NCI-H774 (cell line): Measurements from ENCODE around the gene OR2B6.
"Not testable (repeated sequence)": the region's sequence is repeated elsewhere in the genome, so short reads cannot be mapped to it uniquely, and the experiment has no call there.

ENCODE experiments used
- DNase-seq: peaks from one replicate; lab custom pipeline; 2025; lab: John Stamatoyannopoulos, UW

OR2B6 gene

DNA sequence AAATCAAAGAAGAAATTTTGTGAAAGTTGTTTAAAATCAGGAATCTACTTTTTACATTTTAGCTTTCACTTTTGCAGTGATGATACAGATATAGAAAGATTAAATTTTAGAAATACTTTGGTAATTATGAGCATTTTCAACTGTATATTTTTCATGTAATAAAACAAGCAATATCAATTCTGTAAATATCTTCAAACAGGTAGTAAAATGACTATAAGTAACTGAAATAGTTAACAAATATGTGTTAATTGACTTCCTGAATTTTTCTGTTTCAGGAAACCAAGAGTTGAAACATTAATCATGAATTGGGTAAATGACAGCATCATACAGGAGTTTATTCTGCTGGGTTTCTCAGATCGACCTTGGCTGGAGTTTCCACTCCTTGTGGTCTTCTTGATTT, at the start of gene OR2B6:
Gene OR2B6 (plus strand): TSS at position 301 of the 400 bp plus-strand sequence. CDS start 0 bp downstream, at position 301.
- no peak for DNase-seq

DNA sequence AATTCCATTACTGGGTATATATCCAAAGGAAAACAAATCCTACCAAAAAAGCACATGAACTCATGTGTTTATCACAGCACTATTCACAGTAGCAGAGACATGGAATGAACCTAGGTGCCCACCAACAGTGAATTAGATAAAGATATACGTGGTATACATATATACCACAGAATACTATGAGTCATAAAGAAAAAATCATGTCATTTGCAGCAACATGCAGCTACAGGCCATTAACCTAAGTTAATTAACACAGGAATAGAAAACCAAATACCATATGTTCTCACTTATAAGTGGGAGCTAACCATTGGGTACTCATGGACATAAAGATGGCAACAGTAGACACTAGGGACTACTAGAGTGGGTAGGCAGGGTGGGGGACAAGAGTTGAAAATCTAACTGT, 49.0 kb upstream of the OR2B6 start:
- no peak for DNase-seq

DNA sequence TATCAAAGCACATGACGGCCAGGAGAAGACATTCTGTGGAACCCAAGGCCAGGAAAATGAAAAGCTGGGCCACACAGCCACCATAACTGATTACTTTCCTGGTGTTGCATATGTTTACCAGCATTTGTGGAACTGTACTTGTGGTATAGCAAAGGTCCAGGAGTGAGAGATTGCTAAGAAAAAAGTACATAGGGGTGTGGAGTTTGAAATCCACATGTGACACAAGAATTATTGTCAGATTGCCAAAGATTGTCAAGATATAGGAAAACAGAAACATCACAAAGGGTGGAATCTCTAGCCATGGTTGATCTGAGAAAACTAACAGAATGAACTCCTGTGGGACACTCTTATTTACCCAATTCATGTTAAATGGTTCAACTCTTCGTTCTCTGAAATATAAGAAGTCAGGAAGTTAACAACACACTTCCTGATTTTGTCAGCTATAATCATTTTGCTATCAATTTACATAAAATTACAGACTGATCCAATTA, 45.0 kb upstream of the OR2B6 start, which contains the start of gene OR2B2:
Gene OR2B2 (minus strand): TSS at position 441 of the 491 bp plus-strand sequence. CDS start 77 bp downstream, at position 364.
- no peak for DNase-seq

DNA sequence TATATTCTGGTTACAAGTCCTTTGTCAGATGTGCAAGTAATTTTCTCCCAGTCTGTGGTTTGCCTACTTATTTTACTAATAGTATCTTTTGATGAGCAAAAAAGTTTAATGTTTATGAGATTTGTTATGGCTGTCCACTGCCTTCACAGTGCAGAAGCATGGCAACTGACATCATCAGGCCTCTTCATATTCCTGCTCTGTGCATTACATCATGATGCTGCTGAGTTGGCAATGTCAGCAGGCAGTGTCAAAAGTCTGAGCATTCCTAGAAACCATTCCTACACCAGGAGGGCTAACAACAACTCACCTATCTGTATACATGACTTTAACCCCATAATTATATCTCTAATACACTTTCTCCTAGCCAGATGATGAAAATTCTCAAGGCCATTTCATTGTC, 34.1 kb upstream of the OR2B6 start:
- DNase-seq, result no peak

- DNase-seq, result no peak
Observed at GRCh38 chr6:27924179-27924578, 32.9 kb upstream of the OR2B6 start.

- not testable (repeated sequence) for DNase-seq
Observed at GRCh38 chr6:27928041-27928440, 29.0 kb upstream of the OR2B6 start.

GRCh38 chr6:27929930-27930329, 27.1 kb upstream of the OR2B6 start:
- DNase-seq, result not testable (repeated sequence)

DNA sequence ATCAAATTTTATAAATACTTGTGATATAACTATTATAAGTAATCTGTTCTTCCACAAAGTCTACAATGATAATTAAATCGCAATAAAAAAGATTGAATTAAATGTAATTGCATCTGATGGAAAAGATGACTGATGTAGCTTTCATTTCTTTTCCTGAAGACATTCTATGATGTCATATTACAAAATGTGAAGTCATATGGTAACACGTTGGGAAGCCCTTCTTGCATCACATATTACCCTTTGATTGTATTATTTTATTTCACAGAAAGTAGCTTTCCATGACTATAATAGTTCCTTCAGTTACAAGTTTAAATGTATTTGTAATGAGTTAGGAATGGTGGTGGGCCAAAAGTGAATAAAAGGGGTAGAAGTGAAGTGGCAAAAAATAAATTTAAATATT, 25.8 kb upstream of the OR2B6 start:
- no peak for DNase-seq

DNA sequence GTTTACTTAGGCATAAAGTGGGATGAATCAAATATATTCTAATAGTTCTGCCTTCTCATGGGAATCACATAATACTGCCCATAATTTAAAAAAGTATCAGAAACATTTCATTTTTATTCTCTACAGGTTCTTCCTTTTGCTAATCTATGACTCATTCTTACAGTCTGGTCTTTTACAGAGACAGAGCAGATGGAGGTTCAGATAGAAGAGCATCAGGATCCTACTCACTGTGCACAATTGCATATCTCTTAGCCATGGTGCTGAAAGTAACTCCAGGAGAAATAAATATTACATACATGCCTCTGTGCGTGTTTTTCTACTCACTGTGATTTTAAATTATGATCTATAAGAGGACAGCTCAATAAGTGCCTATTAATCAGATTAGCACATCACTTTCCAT, 16.3 kb upstream of the OR2B6 start:
- DNase-seq, result no peak

DNA sequence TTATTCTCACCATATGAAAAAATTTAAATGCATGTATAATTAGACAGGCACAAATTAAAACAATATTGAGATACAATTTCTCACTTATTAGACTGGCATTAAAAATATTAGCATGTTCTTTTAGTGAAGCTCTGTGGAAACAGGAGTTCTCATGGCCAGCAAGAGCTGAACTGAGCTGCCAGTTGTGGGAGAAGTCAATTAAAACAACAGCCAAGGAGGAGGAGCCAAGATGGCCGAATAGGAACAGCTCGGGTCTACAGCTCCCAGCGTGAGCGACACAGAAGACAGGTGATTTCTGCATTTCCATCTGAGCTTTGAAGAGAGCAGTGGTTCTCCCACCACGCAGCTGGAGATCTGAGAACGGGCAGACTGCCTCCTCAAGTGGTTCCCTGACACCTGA, 14.0 kb upstream of the OR2B6 start:
- not testable (repeated sequence) for DNase-seq

DNA sequence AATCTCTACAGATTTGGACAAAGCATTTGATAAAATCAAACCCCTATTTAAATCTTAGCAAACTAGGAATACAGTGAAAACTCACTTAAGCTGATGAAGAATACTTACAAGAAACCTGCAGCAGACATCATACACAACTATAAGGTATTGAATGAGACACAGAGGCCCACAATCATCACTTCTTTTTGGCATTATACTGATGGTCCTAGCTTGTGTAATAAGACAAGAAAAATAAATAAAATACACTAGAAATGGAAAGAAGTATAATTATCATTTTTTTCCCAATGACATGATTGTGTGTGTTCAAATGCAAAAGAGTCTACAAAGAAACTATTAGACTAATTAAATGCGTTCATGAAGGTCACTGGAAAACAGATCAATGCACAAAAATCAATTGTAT, 8.8 kb upstream of the OR2B6 start:
- no peak for DNase-seq

- DNase-seq, result no peak
Observed at GRCh38 chr6:27951040-27951439, 6.0 kb upstream of the OR2B6 start.

GRCh38 chr6:27957516-27957915, 475 bp downstream of the OR2B6 start:
- DNase-seq, result no peak

DNA sequence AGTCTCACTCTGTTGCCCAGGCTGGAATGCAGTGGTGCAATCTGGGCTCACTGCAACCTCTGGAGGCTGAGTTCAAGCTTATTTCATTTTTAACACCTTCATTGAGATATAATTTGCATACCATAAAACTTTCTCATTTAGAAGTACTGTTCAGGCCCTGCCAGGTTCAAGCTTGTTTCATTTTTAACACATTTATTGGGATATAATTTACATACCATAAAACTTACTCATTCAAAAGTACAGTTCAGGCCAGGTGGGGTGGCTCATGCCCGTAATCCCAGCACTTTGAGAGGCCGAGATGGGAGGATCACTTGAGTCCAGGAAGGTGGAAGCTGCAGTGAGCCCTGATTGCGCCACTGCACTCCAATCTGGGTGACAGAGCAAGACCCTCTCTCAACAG, 5.5 kb downstream of the OR2B6 start:
- DNase-seq, result no peak

DNA sequence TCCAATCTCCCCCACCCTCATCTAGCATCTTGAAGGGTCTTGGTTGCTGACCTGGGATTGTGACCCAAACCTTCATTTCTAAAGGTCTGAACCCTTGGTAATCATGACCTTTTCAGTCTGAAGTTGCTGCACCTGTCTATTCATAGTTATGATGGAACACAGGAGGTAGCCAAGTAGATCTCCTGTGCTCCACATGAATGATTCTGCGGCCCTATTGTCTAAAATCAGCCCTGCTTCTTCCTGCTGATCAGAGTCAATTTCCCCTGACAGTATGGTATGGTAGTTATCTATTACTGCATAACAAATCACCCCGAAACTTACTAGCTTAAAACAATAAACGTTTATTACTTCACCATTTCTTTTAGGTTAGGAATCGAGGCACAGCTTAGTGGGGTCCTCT, 9.0 kb downstream of the OR2B6 start:
- DNase-seq, result no peak

DNA sequence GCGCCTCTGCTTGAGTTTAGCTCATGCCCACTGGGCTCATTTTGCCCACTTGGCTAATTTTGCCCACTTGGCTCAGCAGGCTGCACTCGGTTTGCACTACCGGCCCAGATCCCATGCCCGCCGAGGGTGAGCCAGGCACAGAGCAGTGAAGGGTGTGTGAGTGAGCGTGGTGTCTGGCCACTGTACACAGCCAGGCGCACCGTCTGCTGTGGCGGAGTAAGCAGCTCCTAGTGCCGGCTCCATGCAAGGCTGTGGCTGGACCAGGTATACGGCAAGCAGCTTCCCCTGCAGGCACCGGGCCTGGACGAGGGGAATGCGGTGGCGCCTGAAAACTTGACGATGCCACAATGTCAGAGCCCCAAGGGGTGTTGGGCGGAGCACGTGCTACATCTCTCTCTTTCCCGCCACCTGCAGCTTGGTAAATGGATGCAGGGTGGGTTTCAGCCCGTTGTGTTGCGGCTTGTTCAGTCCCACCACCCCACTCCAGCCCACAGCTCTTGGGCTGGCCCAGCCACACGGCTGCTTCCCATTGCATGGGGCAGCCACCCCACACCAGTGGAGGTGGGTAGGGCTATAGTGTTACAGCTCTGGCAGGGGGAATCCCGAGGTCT, 9.9 kb downstream of the OR2B6 start:
- no peak for DNase-seq

GRCh38 chr6:27970444-27970843, 13.4 kb downstream of the OR2B6 start:
- DNase-seq, result no peak

DNA sequence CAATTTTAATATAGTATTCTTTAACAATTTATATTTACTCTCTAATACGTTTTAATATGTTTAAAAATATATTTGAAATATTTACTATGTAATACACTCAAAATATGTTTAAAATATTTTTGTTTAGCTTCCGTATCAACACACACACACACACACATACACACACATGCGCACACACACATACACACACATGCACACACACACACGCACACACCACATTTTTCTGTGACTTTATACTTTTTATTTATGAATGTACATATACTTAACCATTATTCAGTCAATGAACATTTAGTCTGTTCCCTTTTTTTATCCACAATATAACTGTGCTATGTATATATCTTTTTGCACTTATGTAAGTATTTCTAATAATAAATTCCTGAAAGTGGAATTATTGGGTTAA, 15.7 kb downstream of the OR2B6 start:
- DNase-seq, result no peak

DNA sequence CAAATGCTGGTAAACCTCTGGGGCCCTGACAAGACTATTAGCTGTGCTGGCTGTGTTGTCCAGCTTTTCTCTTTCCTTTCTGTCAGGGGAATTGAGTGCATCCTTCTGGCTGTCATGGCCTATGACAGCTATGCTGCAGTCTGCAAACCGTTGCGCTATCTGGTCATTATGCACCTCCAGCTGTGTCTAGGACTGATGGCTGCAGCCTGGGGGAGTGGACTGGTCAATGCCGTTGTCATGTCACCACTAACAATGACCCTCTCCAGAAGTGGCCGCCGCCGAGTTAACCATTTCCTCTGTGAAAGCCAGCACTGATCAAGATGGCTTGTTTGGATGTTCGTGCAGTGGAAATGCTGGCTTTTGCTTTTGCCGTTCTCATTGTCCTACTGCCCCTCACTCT, 20.3 kb downstream of the OR2B6 start:
- DNase-seq, result no peak

- no peak for DNase-seq
Observed at GRCh38 chr6:27978705-27979104, 21.7 kb downstream of the OR2B6 start.

DNA sequence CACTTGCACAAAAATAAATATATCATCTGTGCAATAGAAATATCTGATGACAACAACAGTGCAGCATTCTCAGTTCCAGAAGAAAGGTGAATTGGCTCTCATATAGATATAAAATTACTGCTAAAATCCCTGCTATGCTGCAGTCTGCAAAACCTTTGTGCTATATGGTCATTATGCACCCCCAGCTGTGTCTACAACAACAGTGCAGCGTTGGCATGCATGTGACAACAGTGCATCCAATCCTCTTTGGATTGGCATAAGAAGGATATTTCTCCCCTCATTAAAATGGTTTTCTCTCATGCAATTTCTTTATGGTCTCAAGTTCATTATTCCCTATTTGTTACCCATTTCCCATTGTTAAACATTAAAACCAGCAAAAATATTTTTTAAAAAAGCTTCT, 23.1 kb downstream of the OR2B6 start:
- DNase-seq, result no peak

- DNase-seq, result no peak
Observed at GRCh38 chr6:27986928-27987725, 30.1 kb downstream of the OR2B6 start.

GRCh38 chr6:27994616-27995015, 37.6 kb downstream of the OR2B6 start:
- DNase-seq, result no peak
